Measurements from ENCODE around the gene GPS2. TPM values are rescaled to one million over a fixed set of nuclear protein-coding genes. Genes with fewer than 3 reads are reported as not detected.

GPS2 gene, protein sequence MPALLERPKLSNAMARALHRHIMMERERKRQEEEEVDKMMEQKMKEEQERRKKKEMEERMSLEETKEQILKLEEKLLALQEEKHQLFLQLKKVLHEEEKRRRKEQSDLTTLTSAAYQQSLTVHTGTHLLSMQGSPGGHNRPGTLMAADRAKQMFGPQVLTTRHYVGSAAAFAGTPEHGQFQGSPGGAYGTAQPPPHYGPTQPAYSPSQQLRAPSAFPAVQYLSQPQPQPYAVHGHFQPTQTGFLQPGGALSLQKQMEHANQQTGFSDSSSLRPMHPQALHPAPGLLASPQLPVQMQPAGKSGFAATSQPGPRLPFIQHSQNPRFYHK
- total RNA-seq = 10 to 100 TPM; 59.3 to 63.4 TPM
- long read RNA-seq, transcript GPS2-201 (11 exons, 1,379 nt) = major isoform, 32 of 59 reads
- long read RNA-seq, partial matches to known transcripts = 3 of 59 reads
- long read RNA-seq, other reads (novel, unspliced or antisense) = 21 of 59 reads

DNA sequence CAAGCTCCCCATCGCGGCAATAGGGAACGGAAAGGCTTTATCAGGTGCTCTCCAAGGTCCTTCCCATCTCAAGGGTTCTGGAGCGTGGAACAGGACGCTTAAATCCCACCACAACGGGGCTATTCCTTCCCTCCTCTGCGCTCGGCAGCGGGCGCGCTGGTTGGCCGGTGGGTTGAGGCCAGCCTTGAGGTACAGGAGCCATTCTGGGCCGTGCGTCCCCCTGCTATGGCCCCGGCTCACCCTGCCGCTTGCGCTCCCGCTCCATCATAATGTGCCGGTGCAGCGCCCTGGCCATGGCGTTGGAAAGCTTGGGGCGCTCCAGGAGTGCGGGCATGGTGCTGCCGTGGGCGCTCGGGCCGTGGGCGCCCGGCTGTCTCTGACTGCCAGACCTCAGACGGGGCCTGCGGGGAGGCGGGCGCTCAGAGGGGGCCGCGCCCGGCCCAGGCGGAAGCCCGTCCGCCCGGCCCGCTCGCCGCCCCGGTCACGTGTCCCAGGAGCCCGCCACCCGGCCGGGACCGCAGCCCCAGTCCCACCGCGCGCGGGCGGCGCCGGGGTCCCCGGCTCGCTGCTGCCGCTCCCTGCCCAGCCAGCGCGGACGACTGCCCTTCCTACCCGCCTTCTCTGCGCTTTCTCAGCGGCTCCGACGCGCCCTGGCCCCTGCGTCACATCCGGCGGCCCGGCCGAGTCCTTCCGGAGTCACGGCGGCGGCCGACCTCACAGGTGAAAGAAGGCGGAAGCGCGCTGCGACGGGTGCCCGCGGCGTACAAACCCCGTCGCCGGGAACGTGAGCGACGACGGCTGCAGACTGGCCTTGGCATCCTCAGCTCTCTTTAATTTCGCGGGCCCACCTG, at the start of gene GPS2:
Gene GPS2 (minus strand): TSS at position 642 of the 851 bp plus-strand sequence. CDS start 308 bp downstream, at position 334.
- ATAC-seq (peak; percentile 86 to 95), DNase-seq (peak; percentile 95)
- intact Hi-C loops (cut with DNase I) = no loop called here

DNA sequence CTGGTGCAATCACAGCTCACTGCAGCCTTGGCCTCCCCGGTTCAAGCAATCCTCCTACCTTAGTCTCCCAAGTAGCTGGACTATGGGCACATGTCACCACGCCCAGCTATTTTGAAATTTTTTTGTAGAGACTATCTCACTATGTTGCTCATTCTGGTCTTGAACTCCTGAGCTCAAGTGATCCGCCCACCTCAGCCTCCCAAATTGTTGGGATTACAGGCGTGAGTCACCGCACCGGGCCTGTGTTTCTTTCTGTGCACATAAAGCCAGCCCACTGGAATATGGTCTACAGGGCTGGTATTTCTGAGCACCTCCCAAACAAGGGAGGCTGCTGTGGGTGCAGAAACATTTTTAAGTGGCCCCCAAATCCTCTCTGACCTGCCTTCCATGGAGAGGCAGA, 48.2 kb upstream of the GPS2 start:
- no peak for DNase-seq
- intact Hi-C loops (cut with DNase I) = no loop called here
- ATAC-seq = no peak

DNA sequence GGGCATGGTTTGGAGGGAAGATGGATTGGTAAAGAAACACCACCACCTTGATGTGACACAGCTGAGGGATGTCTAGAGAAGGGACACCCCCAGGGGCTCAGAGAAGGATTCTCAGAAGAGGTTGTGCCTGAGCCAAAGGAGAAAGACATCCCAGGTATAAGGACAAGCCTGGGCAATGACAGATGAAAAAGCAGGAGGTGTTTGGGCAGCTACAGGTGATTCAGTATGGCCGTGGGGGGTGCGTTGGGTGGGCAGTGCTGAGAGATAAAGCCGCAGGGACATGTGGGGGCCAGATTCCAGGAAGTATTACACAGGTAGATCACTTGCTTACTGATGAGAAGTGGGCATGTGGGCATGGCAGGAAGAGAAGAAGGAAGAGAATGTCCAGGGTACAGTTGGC, 46.7 kb upstream of the GPS2 start:
- ATAC-seq (no peak), DNase-seq (no peak)
- intact Hi-C loops (cut with DNase I) = no loop called here

DNA sequence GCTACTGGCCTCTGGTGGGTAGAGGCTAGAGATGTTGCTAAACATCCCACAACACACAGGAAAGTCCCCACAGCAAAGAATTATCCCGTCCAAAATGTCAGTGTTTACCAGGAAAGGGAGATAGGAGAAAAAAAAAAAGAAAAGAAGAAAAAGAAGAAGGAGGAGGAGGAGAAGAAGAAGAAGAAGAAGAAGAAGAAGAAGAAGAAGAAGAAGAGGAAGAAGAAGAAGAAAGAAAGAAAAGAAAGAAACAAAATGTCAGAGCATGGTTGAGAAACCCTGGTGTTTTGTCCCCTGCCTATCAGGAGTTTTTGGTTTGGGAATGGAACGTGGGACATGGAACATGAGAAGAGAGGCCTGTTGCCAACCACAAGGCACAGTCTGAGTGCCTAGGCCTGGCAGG, 42.2 kb upstream of the GPS2 start:
- intact Hi-C loops (cut with DNase I) = loop anchor here in 1 of 2 donors (5.0 kb wide), 2 partner anchors 35 to 80 kb away; partner anchors contain the start of genes FGF11, PLSCR3 and TMEM102
- DNase-seq (no peak), ATAC-seq (no peak)

DNA sequence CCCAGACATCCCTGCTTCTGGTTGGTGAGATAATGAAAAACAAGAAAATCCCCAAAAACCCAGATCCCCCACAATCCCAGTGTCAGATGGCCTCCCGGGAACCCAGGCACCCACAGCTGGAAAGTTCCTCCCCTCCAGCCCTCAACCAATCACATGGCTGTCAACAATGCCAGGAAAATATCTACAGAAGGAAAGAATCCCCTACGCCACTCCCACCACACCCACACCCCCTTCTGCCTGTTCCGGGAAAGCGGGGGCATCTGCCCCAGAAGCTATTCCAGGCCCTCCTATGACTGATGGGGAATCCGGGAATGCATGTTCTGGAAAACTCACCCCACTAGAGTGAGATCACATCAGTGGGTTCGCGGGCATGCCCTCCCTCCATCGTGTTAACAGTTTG, 41.6 kb upstream of the GPS2 start:
- ATAC-seq (no peak), DNase-seq (no peak)
- intact Hi-C loops (cut with DNase I) = loop anchor here in 1 of 2 donors (5.0 kb wide), 2 partner anchors 36 to 81 kb away; partner anchors contain the start of genes FGF11, PLSCR3 and TMEM102

DNA sequence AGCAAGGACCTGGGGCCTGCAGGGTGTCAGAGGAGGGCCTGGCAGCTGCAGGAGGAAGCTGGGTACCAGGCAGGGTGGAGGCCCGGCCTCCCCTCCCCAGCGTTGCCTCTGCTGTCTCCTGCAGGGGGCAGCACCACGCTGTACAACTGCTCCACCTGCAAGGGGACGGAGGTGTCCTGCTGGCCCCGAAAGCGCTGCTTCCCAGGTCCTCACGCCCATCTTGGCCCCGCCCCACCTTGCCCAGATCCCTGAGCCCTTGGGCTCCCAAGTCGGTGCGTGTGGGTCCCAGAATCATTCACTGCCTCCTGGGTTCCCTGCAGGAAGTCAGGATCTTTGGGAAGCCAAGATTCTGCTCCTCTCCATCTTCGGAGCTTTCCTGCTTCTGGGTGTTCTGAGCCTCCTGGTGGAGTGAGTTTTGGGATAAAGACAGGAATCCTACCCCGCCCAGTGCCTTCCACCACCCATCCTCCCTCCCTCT, 41.0 kb upstream of the GPS2 start:
- intact Hi-C loops (cut with DNase I) = loop anchor here in 1 of 2 donors (5.0 kb wide), 2 partner anchors 36 to 81 kb away; partner anchors contain the start of genes FGF11, PLSCR3 and TMEM102
- ATAC-seq = peak in 1 of 2 donors; percentile 32
- peak; percentile 82 for DNase-seq

DNA sequence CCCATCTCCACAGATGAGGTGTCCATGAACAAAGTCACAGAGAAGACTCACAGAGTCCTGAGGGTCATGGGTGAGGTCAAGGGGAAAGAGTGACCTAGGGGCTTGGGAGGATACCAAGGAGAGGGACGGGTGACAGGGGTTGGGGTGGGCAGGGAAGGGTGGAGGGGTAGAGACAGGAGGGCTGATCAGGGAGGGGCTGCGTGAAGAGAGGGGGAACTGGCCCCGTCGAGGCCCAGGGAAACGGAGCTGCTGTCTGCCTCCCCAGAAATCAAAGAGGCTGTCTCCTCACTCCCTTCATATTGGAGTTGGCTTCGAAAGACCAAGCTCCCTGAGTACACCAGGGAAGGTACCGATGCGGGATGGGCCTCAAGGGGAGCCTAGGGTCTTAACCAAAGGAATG, 40.4 kb upstream of the GPS2 start:
- DNase-seq = no peak
- no peak for ATAC-seq
- intact Hi-C loops (cut with DNase I) = loop anchor here in 1 of 2 donors (5.0 kb wide), 2 partner anchors 37 to 82 kb away; partner anchors contain the start of genes FGF11, PLSCR3 and TMEM102

DNA sequence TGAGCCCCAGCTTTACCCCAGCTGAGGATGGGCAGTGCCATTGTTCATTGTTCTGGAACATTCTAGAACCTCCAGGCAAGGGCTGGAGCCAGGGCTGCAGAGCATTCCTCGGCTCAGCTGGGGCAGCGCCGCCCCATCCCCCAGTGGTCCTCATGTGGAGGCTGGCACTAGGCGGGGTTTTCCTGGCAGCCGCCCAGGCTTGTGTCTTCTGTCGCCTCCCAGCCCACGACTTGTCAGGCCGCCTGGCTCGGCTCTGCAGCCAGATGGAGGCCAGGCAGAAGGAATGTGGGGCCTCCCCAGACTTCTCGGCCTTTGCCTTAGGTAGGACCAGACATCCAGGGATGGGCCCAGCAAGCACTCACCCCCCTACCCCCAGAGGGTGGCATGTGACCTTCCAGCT, 39.9 kb upstream of the GPS2 start, which contains the start of gene TMEM95:
Gene TMEM95 (plus strand): TSS at position 104 of the 400 bp plus-strand sequence. CDS start 49 bp downstream, at position 153.
- intact Hi-C loops (cut with DNase I) = loop anchor here in 1 of 2 donors (5.0 kb wide), 2 partner anchors 37 to 82 kb away; partner anchors contain the start of genes FGF11, PLSCR3 and TMEM102
- DNase-seq = peak; percentile 57
- ATAC-seq = no peak

DNA sequence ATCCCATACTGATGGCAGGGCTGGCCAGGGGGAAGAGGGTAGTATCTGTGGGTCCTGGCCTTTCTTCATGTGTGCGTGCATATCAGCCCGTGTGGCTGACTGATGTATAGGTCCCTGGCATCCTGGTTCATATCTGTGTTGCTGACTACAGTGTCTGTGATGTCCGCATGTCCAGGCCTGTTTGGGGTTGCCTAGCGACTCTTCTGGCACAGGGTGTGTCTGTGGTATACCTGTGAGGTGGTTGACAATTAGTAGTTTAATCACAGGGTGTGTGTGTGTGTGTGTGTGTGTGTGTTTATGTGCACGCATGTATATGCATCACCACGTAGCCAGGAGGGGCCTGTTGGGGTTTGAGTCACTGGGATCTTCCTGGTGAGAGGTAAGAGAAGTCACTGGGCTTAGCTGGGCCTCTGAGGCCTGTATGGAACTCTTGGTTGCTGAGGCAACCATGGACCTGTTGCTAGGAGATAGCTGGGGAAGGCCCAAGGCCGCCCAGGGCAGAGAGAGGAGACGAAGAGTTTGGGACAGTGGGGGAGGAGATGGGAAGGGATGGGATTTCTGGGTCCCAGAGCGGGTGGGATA, 39.2 kb upstream of the GPS2 start:
- intact Hi-C loops (cut with DNase I) = no loop called here
- DNase-seq (no peak), ATAC-seq (no peak)

DNA sequence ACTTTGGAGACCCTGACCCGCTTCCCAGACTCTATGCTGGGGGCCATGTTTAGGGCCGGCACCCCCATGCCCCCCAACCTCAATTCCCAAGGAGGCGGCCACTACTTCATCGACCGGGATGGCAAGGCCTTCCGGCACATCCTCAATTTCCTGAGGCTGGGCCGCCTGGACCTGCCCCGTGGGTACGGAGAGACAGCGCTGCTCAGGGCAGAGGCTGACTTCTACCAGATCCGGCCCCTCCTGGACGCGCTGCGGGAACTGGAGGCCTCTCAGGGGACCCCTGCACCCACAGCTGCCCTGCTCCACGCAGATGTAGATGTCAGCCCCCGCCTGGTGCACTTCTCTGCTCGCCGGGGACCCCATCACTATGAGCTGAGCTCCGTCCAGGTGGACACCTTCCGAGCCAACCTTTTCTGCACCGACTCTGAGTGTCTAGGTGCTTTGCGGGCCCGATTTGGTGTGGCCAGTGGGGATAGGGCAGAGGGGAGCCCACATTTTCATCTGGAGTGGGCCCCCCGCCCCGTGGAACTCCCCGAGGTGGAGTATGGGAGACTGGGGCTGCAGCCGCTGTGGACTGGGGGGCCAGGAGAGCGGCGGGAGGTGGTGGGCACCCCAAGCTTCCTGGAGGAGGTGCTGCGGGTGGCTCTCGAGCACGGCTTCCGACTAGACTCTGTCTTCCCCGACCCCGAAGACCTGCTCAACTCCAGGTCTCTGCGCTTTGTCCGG, 37.9 kb upstream of the GPS2 start:
- DNase-seq = no peak
- intact Hi-C loops (cut with DNase I) = loop anchor here in 1 of 2 donors (2.0 kb wide), 1 partner anchor 208 kb away; the partner anchor contains the start of gene SENP3
- no peak for ATAC-seq

DNA sequence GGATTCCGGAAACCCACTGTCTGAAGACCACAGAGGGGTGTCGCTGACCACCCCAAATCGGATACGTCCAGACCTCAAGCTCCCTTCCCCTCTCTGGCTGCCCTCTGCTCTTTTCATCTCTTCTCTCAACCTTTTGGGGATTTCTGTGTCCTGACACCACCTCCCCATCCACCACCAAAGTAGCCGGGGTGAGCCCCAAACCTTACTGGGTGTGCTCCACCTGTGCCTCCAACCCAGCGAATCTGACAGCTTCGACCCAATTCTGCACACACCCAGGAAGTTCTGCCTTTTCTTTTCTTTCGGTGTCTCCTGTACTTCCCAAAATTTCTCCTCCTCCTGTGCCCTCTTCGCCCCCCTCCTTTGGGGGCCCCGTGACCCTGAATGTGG, 37.3 kb upstream of the GPS2 start:
- ATAC-seq (no peak), DNase-seq (no peak)
- intact Hi-C loops (cut with DNase I) = loop anchor here in 1 of 2 donors (2.0 kb wide), 1 partner anchor 208 kb away; the partner anchor contains the start of gene SENP3

DNA sequence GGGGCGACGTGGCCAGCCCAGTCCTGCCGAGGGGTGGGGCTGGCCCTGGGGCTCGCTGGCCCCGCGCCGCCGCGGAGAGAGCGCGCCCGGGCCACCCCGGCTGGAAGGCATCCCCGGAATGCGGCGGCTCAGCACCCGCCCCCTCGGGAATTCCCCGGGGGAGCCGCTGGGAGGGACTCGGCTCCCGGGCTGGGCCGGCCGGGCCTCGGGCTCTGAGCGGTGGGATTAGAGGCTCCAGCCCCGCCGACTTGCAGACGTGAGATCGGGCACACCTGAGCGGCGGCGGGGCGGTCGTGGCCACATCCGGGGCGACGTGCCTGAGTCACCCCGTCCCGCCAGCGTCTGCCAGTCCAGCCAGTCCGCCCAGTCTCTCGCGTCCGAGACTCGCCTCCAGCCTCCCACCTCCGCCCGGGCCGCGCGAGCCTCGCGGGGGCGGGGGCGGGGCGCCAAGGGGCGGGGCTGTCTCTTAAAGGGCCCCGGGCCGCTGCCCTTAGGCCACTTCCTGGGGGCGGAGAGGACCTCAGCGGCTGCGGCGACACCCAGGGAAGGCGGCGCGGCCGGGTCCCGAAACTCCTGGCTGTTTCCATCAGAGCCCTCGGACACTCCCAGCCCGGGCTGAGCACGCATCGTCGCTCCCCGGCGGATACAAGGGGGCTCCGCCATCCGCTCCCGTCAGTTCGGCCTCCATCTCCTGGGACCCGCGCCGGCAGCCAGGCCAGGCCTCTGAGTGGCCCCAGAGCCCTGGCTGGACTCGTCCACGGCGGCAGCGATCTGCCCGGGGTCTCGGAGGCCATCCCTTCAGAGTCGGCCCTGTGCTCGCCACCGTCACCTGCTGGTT, 36.7 kb upstream of the GPS2 start, which contains the start of gene KCTD11:
Gene KCTD11 (plus strand): TSS at position 498 of the 838 bp plus-strand sequence.
- peak; percentile 93 for DNase-seq
- peak; percentile 79 to 80 for ATAC-seq
- intact Hi-C loops (cut with DNase I) = loop anchor here in 1 of 2 donors (2.0 kb wide), 1 partner anchor 209 kb away; the partner anchor contains the start of gene SENP3

DNA sequence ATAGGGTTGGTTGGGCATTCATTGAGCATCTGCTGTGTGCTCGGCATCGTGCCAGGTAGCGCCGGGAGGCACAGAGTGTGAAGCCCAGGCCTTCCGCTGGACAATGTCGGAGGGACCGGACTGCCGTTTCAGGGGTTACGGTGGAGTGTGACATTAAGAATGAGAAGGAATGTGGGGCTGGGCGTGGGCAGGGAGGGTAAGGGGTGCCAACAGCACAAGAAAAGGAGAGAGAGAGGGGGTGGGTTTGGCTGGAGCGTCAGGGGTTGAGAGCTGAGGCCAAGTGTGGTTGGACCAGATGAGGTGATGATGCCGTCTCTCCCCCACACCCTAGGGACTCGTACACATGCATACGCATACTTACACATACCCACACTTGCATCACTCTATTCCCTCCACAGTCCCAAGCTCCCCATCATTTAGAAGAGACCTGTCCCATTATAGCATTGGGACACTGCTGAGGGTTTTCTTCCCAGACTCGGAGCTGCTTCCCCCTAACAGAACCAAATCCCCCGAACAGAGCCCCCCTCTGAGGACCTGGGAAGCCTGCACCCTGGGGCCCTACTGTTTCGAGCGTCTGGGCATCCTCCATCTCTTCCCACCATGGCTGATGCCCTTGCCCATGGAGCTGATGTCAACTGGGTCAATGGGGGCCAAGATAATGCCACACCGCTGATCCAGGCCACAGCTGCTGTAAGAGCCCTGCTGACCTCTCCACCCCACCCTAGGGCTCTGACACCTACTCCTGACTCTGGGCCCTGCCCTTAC, 33.5 kb upstream of the GPS2 start:
- ATAC-seq (no peak), DNase-seq (no peak)
- intact Hi-C loops (cut with DNase I) = loop anchor here in 1 of 2 donors (5.0 kb wide), 1 partner anchor 66 kb away; the partner anchor contains the start of gene SLC2A4

DNA sequence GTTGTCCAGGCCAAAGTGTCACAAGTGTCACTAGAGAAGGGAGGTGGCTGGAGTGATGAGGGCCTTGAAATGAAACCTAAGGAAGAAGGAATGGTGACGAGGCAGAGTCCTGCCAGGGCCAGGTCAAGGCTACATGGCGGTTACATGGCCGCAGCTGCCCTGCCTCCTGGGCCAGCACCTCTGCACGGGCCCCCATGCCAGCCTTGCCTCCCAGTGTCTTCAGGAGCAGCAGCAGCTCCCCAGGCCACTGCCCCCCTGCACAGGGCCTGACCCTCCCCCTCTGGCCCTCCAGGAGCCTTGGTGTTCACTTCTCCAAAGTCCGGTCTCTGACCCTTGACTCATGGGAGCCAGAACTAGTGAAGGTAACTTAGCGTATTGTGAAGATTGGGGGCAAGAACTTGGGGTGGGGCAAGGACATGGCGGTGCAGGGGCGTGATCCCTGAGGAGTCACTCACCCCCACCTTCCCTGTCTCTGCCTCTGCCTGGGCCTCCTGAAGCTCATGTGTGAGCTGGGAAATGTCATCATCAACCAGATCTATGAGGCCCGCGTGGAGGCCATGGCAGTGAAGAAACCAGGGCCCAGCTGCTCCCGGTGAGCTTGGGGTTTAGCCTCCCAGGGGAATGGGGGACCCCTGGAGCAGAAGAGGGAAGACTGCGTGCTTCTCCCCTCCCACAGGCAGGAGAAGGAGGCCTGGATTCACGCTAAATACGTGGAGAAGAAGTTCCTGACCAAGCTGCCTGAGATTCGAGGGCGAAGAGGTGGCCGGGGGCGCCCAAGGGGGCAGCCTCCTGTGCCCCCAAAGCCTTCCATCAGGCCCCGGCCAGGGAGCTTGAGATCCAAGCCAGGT, 32.7 kb upstream of the GPS2 start:
- intact Hi-C loops (cut with DNase I) = loop anchor here in 1 of 2 donors (5.0 kb wide), 1 partner anchor 66 kb away; the partner anchor contains the start of gene SLC2A4
- DNase-seq (no peak), ATAC-seq (no peak)

All from left cardiac atrium (tissue), 4 donors.